SK-N-SH (cell line): ENCODE results near the gene DNAJC1. TPM values are rescaled to one million over a fixed set of nuclear protein-coding genes. Genes with fewer than 3 reads are reported as not detected.

Source experiments
- CTCF ChIA-PET: fragments of 300-600, 350-600 bp; formaldehyde crosslinking; extraction: SDS; loops from one replicate; lab custom pipeline; 2021; lab: Yijun Ruan, JAX
- POLR2A ChIA-PET: fragments of 350-600 bp; sonication (Branson Sonifier 250); formaldehyde crosslinking; extraction: SDS; loops from one replicate; lab custom pipeline; 2020; ENCODE audit warnings: antibody characterized with exemption, inconsistent platforms; lab: Yijun Ruan, JAX
- DNase-seq: peaks from one replicate; pipeline ENCODE4 v3.0.0; 2012
- H2AFZ ChIP-seq: fragments of 200-600 bp; sonication (generic); 2 replicates; pipeline ENCODE4 v1.8.1; 2016; ENCODE audit warnings: antibody characterized with exemption, mild to moderate bottlenecking, low read depth
- H3F3A ChIP-seq: fragments of 200-600 bp; sonication (generic); replicated peaks from 2 replicates; pipeline ENCODE3; 2016; ENCODE audit warnings: antibody characterized with exemption, mild to moderate bottlenecking; ENCODE audit not compliant: insufficient read depth
- H3K27ac ChIP-seq, 2 experiments: fragments of 200-500 bp in 1 of 2; fragments of 200-600 bp in 1 of 2; sonication (Bioruptor generic) in 1 of 2; sonication (generic), shearing (Covaris generic) in 1 of 2; 2 replicates each; pipeline versions ENCODE4 v1.5.1 to v1.6.1; 2014 to 2016; ENCODE audit warnings: low read depth in 2 of 2, inconsistent platforms in 1 of 2, low read length in 1 of 2, mild to moderate bottlenecking in 1 of 2, mixed read lengths in 1 of 2
- H3K27me3 ChIP-seq: fragments of 200-600 bp; sonication (generic), shearing (Covaris generic); 2 replicates; pipeline ENCODE4 v1.6.1; 2016; ENCODE audit warnings: mixed run types; ENCODE audit not compliant: insufficient read depth
- H3K36me3 ChIP-seq, 2 experiments: fragments of 200-500 bp in 1 of 2; fragments of 200-600 bp in 1 of 2; sonication (Bioruptor generic) in 1 of 2; sonication (generic) in 1 of 2; replicated peaks in 1 of 2; 2 replicates each; pipeline versions ENCODE3 to v1.5.1; 2014 to 2016; ENCODE audit warnings: low read length in 1 of 2, mild to moderate bottlenecking in 1 of 2; ENCODE audit not compliant: insufficient read depth in 2 of 2, control insufficient read depth in 1 of 2
- H3K4me1 ChIP-seq, 2 experiments: fragments of 200-500 bp in 1 of 2; fragments of 200-600 bp in 1 of 2; sonication (Bioruptor generic) in 1 of 2; sonication (generic), shearing (Covaris generic) in 1 of 2; 2 replicates each; pipeline versions ENCODE4 v1.5.1 to v1.6.1; 2014 to 2016; ENCODE audit warnings: low read depth in 1 of 2, low read length in 1 of 2, mixed run types in 1 of 2; ENCODE audit not compliant: insufficient read depth in 2 of 2, control insufficient read depth in 1 of 2
- H3K4me2 ChIP-seq: fragments of 200-600 bp; sonication (generic), shearing (Covaris generic); 2 replicates; pipeline ENCODE4 v1.6.1; 2017; ENCODE audit warnings: mixed run types
- H3K4me3 ChIP-seq, 2 experiments: fragments of 200-500 bp in 1 of 2; fragments of 200-600 bp in 1 of 2; sonication (Bioruptor generic) in 1 of 2; sonication (generic), shearing (Covaris generic) in 1 of 2; 2 replicates each; pipeline versions ENCODE4 v1.5.1 to v1.8.1; 2014 to 2016; ENCODE audit warnings: low read depth in 2 of 2, inconsistent platforms in 1 of 2, low read length in 1 of 2, mild to moderate bottlenecking in 1 of 2, mixed read lengths in 1 of 2, moderate library complexity in 1 of 2
- H3K79me2 ChIP-seq: fragments of 200-600 bp; sonication (generic); 2 replicates; pipeline ENCODE4 v1.8.1; 2017; ENCODE audit warnings: mild to moderate bottlenecking; ENCODE audit not compliant: insufficient read depth
- H3K9ac ChIP-seq: fragments of 200-600 bp; sonication (generic); 2 replicates; pipeline ENCODE4 v1.6.1; 2017; ENCODE audit warnings: mixed run types
- H3K9me2 ChIP-seq: fragments of 200-600 bp; sonication (generic); 2 replicates; pipeline ENCODE4 v1.6.1; 2017; ENCODE audit warnings: mixed run types
- H3K9me3 ChIP-seq: fragments of 200-600 bp; sonication (generic); 2 replicates; pipeline ENCODE4 v1.6.1; 2017; ENCODE audit warnings: mixed run types, mild to moderate bottlenecking, moderate library complexity
- H4K20me1 ChIP-seq: fragments of 200-600 bp; sonication (generic); 2 replicates; pipeline ENCODE4 v1.6.1; 2017; ENCODE audit warnings: mild to moderate bottlenecking, mixed run types; ENCODE audit not compliant: insufficient read depth
- CHD2 ChIP-seq: fragments of 150-350 bp; IDR thresholded peaks from 2 replicates; pipeline ENCODE4 v1.6.1; 2018; ENCODE audit warnings: low read length; ENCODE audit not compliant: partially characterized antibody
- CTCF ChIP-seq: fragments of 200-600 bp; sonication (generic); IDR thresholded peaks from 2 replicates; pipeline ENCODE4 v1.6.1; 2017; ENCODE audit warnings: antibody characterized with exemption, mild to moderate bottlenecking, moderate library complexity
- ELF1 ChIP-seq: IDR thresholded peaks from 2 replicates; pipeline ENCODE4 v1.4.0; 2012
- EP300 ChIP-seq, 2 experiments: IDR thresholded peaks; 2 replicates each; pipeline versions ENCODE4 v1.4.0 to v1.6.1; 2012; ENCODE audit warnings: borderline replicate concordance in 1 of 2, low read depth in 1 of 2, low read length in 1 of 2
- EZH2phosphoT487 ChIP-seq: fragments of 200-600 bp; sonication (generic); IDR thresholded peaks from 2 replicates; pipeline ENCODE4 v1.6.1; 2017; ENCODE audit warnings: low read depth, mixed run types, mild to moderate bottlenecking, antibody characterized with exemption, moderate library complexity, borderline replicate concordance
- FOXJ3 ChIP-seq: sonication (generic); formaldehyde crosslinking; IDR thresholded peaks from 2 replicates; pipeline ENCODE4 v1.5.1; 2020; ENCODE audit warnings: mild to moderate bottlenecking, missing genetic modification reagents
- FOXM1 ChIP-seq: IDR thresholded peaks from 2 replicates; pipeline ENCODE4 v1.4.0; 2012; ENCODE audit warnings: low read depth, mild to moderate bottlenecking
- GABPA ChIP-seq: IDR thresholded peaks from 2 replicates; pipeline ENCODE4 v1.4.0; 2012; ENCODE audit warnings: low read depth, mild to moderate bottlenecking
- GATA2 ChIP-seq: sonication (generic); formaldehyde crosslinking; IDR thresholded peaks from 2 replicates; pipeline ENCODE4 v1.5.0; 2020; ENCODE audit warnings: mild to moderate bottlenecking, missing genetic modification reagents
- MXI1 ChIP-seq: IDR thresholded peaks from 2 replicates; pipeline ENCODE4 v1.6.1; 2012; ENCODE audit warnings: mild to moderate bottlenecking, low read depth, low read length, improper control_type of control experiment
- NRF1 ChIP-seq: IDR thresholded peaks from 2 replicates; pipeline ENCODE4 v1.6.1; 2012; ENCODE audit warnings: low read depth, mild to moderate bottlenecking, low read length
- PBX3 ChIP-seq: IDR thresholded peaks from 2 replicates; pipeline ENCODE4; 2012
- POLR2AphosphoS5 ChIP-seq: IDR thresholded peaks from 2 replicates; pipeline ENCODE4 v1.6.1; 2012; ENCODE audit warnings: low read depth, low read length
- RAD21 ChIP-seq: IDR thresholded peaks from 2 replicates; pipeline ENCODE4 v1.6.1; 2012; ENCODE audit warnings: mild to moderate bottlenecking, low read length
- RCOR1 ChIP-seq: fragments of 150-350 bp; IDR thresholded peaks from 2 replicates; pipeline ENCODE4 v1.6.1; 2017; ENCODE audit warnings: antibody characterized with exemption, low read length
- REST ChIP-seq: IDR thresholded peaks from 2 replicates; pipeline ENCODE4 v1.6.1; 2012; ENCODE audit warnings: mild to moderate bottlenecking, low read depth, low read length, moderate library complexity
- RFX5 ChIP-seq: IDR thresholded peaks from 2 replicates; pipeline ENCODE4 v1.6.1; 2012; ENCODE audit warnings: mild to moderate bottlenecking, improper control_type of control experiment, low read length
- SMC3 ChIP-seq: IDR thresholded peaks from 2 replicates; pipeline ENCODE4 v1.6.1; 2012; ENCODE audit warnings: low read depth, low read length, improper control_type of control experiment
- TCF12 ChIP-seq: IDR thresholded peaks from 2 replicates; pipeline ENCODE4 v1.4.0; 2012
- YY1 ChIP-seq: IDR thresholded peaks from 2 replicates; pipeline ENCODE4 v1.4.0; 2012; ENCODE audit warnings: low read depth, mild to moderate bottlenecking
- WGBS: methylation state at CpG from one replicate; pipeline ENCODE4 v1.1.6; 2017; ENCODE audit warnings: low lambda C conversion rate; 5-methylcytosine and 5-hydroxymethylcytosine counted together
- polyA plus RNA-seq, 3 experiments: library from polyadenylated mRNA; depleted of rRNA; stranded (reverse); fragments of >200 nt; gene quantifications; 2 replicates each; pipeline ENCODE4 v1.2.3, GENCODE V29; 2012

Gene DNAJC1
- polyA plus RNA-seq, 1 of the 3 experiments (the other 2 are of a cell fraction): 9.3 TPM

GRCh38 chr10:21894648-21895342 lies 108.7 kb downstream of the DNAJC1 start:
- H3K27ac ChIP-seq: no peak overlapping the region
- no peaks in the 10 kb centered on the region for H3K27me3 ChIP-seq
- H3K9me2 ChIP-seq: no peaks in the 10 kb centered on the region
- peaks cover 0 to 16% of the 10 kb centered on the region in 2 experiments for H3K36me3 ChIP-seq
- CTCF ChIA-PET: no interaction called here
- no peaks in the 10 kb centered on the region for H4K20me1 ChIP-seq
- no peak for DNase-seq
- no peaks in the 10 kb centered on the region for H3F3A ChIP-seq
- H3K79me2 ChIP-seq: no peaks in the 10 kb centered on the region
- H3K9me3 ChIP-seq: no peaks in the 10 kb centered on the region; the same call in 1 of the 2 replicates
- POLR2A ChIA-PET: no interaction called here
- no peak overlapping the region for H3K4me2 ChIP-seq
- no peak overlapping the region for H2AFZ ChIP-seq
- TF ChIP-seq RCOR1 (no peak), NRF1 (no peak), REST (no peak), GATA2 (CRISPR knock-in tag) (no peak), EZH2phosphoT487 (no peak), ELF1 (no peak), YY1 (no peak), PBX3 (no peak)
- WGBS: 87% methylated on average over 4 of the region's 4 CpGs
- no peak overlapping the region for H3K4me3 ChIP-seq
- H3K9ac ChIP-seq: no peak overlapping the region
- H3K4me1 ChIP-seq: no peaks in the 10 kb centered on the region

GRCh38 chr10:21891439-21891838 lies 112.1 kb downstream of the DNAJC1 start:
- no peaks in the 10 kb centered on the region; the same call in 1 of the 2 replicates for H3K9me3 ChIP-seq

More at GRCh38 chr10:21891439-21891838, 112.1 kb downstream of the DNAJC1 start:
- no peak for TF ChIP-seq EP300 (IDR thresholded peaks at IDR 0.05; ENCODE audit: borderline replicate concordance in 1 of 2, low read depth in 1 of 2, low read length in 1 of 2)
- TF ChIP-seq SMC3: no peak
- no peak for TF ChIP-seq POLR2AphosphoS5
- TF ChIP-seq FOXJ3 (CRISPR knock-in tag): no peak
- TF ChIP-seq GATA2 (CRISPR knock-in tag): no peak
- no peak for TF ChIP-seq TCF12
- TF ChIP-seq RAD21: no peak
- no peak for TF ChIP-seq RFX5
- no peak for TF ChIP-seq MXI1
- TF ChIP-seq CHD2: no peak
- TF ChIP-seq PBX3: no peak
- TF ChIP-seq EZH2phosphoT487: no peak
- TF ChIP-seq GABPA: no peak
- TF ChIP-seq CTCF: no peak
- no peak for TF ChIP-seq FOXM1
- no peaks in the 10 kb centered on the region for H3K4me1 ChIP-seq
- DNase-seq: no peak
- H3F3A ChIP-seq: no peaks in the 10 kb centered on the region
- no peaks in the 10 kb centered on the region for H3K79me2 ChIP-seq
- CTCF ChIA-PET: no interaction called here
- H3K27me3 ChIP-seq: no peaks in the 10 kb centered on the region
- H3K4me2 ChIP-seq: no peak overlapping the region
- H3K27ac ChIP-seq: no peak overlapping the region
- H3K9me2 ChIP-seq: no peaks in the 10 kb centered on the region
- POLR2A ChIA-PET: no interaction called here
- no peaks in the 10 kb centered on the region for H4K20me1 ChIP-seq
- H3K4me3 ChIP-seq: no peak overlapping the region
- WGBS: 79% methylated on average over 3 of the region's 3 CpGs
- no peak overlapping the region for H2AFZ ChIP-seq
- H3K36me3 ChIP-seq: peaks cover 0 to 16% of the 10 kb centered on the region in 2 experiments
- H3K9ac ChIP-seq: no peak overlapping the region
